IMR-90 (cell line): Measurements from ENCODE around the gene RAB31.

Experiments
- BHLHE40 ChIP-seq: fragments of 150-350 bp; IDR thresholded peaks from 2 replicates; pipeline ENCODE4 v1.6.1; 2016; ENCODE audit warnings: mild to moderate bottlenecking, low read depth, low read length
- CEBPB ChIP-seq: IDR thresholded peaks from 2 replicates; pipeline ENCODE4 v1.6.1; 2012; ENCODE audit warnings: low read depth, low read length, improper control_type of control experiment
- CHD1 ChIP-seq: IDR thresholded peaks from 2 replicates; pipeline ENCODE4 v1.6.1; 2012; ENCODE audit warnings: low read depth, low read length, improper control_type of control experiment
- CTCF ChIP-seq: conservative IDR thresholded peaks from 2 replicates; pipeline ENCODE4 v1.5.1; 2012; ENCODE audit warnings: mild to moderate bottlenecking, low read depth, low read length, improper control_type of control experiment
- ELK1 ChIP-seq: fragments of 150-350 bp; IDR thresholded peaks from 2 replicates; pipeline ENCODE4 v1.6.1; 2016; ENCODE audit warnings: low read depth, mild to moderate bottlenecking, low read length, moderate library complexity, borderline replicate concordance
- MAFK ChIP-seq: IDR thresholded peaks from 2 replicates; pipeline ENCODE4 v1.6.1; 2012; ENCODE audit warnings: low read depth, low read length, improper control_type of control experiment
- MXI1 ChIP-seq: IDR thresholded peaks from 2 replicates; pipeline ENCODE4 v1.6.1; 2012; ENCODE audit warnings: low read depth, mild to moderate bottlenecking, low read length, moderate library complexity, borderline replicate concordance
- POLR2A ChIP-seq: IDR thresholded peaks from 2 replicates; pipeline ENCODE4 v1.6.1; 2012; ENCODE audit warnings: mild to moderate bottlenecking, low read depth, low read length
- RAD21 ChIP-seq: IDR thresholded peaks from 2 replicates; pipeline ENCODE4 v1.6.1; 2012; ENCODE audit warnings: low read length, improper control_type of control experiment
- SMC3 ChIP-seq: fragments of 150-350 bp; IDR thresholded peaks from 2 replicates; pipeline ENCODE4 v1.6.1; 2016; ENCODE audit warnings: low read depth, mild to moderate bottlenecking, antibody characterized with exemption, low read length, moderate library complexity
- USF2 ChIP-seq: fragments of 150-350 bp; IDR thresholded peaks from 2 replicates; pipeline ENCODE4 v1.6.1; 2017; ENCODE audit warnings: mild to moderate bottlenecking, antibody characterized with exemption, low read length, low read depth

- TF ChIP-seq POLR2A (no peak), CTCF (no peak), USF2 (no peak), CEBPB (no peak), SMC3 (no peak), MXI1 (no peak), CHD1 (no peak), RAD21 (no peak), BHLHE40 (no peak), MAFK (no peak), ELK1 (no peak)
Observed at GRCh38 chr18:9736286-9736835, 28.3 kb downstream of the RAB31 start.
